Panc1 (cell line): ENCODE data around the gene PLCB1. TPM values are rescaled to one million over a fixed set of nuclear protein-coding genes. Genes with fewer than 3 reads are reported as not detected.

Experiments
- ATAC-seq: fragments of 200-7000 bp; cut with Tn5 transposase; 2 replicates; pipeline ENCODE4 v1.9.1; 2020; ENCODE audit warnings: mild to moderate bottlenecking, moderate library complexity
- BruUV-seq: library from RNA; stranded (reverse); fragments of 400-500 nt; replicated peaks from 2 replicates; lab custom pipeline; 2021; lab: Mats Ljungman, UMichigan
- CTCF ChIA-PET: fragments of 300-600 bp; sonication (Branson Sonifier 250); formaldehyde crosslinking; loops from one replicate; lab custom pipeline; 2022; ENCODE audit warnings: antibody characterized with exemption; lab: Charles Lee
- POLR2A ChIA-PET: fragments of 300-600 bp; sonication (Branson Sonifier 250); formaldehyde crosslinking; loops from one replicate; lab custom pipeline; 2022; ENCODE audit warnings: antibody characterized with exemption; lab: Charles Lee
- DNase-seq: peaks from one replicate; pipeline ENCODE4 v3.0.0-alpha.2; 2010; ENCODE audit warnings: low read depth, low spot score
- H3K27ac ChIP-seq: 2 replicates; pipeline ENCODE4 v1.5.1; 2011; ENCODE audit warnings: mild to moderate bottlenecking, low read length, inconsistent platforms
- H3K27me3 ChIP-seq: fragments of 200-500 bp; sonication (Bioruptor generic); 2 replicates; pipeline ENCODE4 v1.6.0; 2014; ENCODE audit warnings: low read length, inconsistent platforms; ENCODE audit not compliant: control insufficient read depth, insufficient read depth
- H3K36me3 ChIP-seq: fragments of 200-500 bp; sonication (Bioruptor generic); 2 replicates; pipeline ENCODE4 v1.5.1; 2014; ENCODE audit warnings: inconsistent platforms, mild to moderate bottlenecking, low read length, moderate library complexity; ENCODE audit not compliant: control insufficient read depth, insufficient read depth
- H3K4me1 ChIP-seq: 2 replicates; pipeline ENCODE4 v1.5.1; 2011; ENCODE audit warnings: inconsistent platforms, mild to moderate bottlenecking, low read length, moderate library complexity; ENCODE audit not compliant: control insufficient read depth, insufficient read depth
- H3K4me3 ChIP-seq, 2 experiments: 2 replicates each; pipeline ENCODE4 v1.5.1; 2011 to 2012; ENCODE audit warnings: low read depth in 2 of 2, low read length in 2 of 2, mild to moderate bottlenecking in 2 of 2, inconsistent platforms in 1 of 2, moderate library complexity in 1 of 2
- H3K9me3 ChIP-seq: fragments of 200-500 bp; sonication (Bioruptor generic); 2 replicates; pipeline ENCODE4 v1.5.1; 2014; ENCODE audit warnings: low read depth, mild to moderate bottlenecking, inconsistent platforms, low read length, moderate library complexity; ENCODE audit not compliant: control insufficient read depth, insufficient read depth
- POLR2AphosphoS5 ChIP-seq: IDR thresholded peaks from 2 replicates; pipeline ENCODE4 v1.6.1; 2012; ENCODE audit warnings: mild to moderate bottlenecking, low read depth, low read length, moderate library complexity
- SIN3A ChIP-seq: IDR thresholded peaks from 2 replicates; pipeline ENCODE4 v1.6.1; 2012; ENCODE audit warnings: low read depth, mild to moderate bottlenecking, low read length, moderate library complexity, borderline replicate concordance; ENCODE audit not compliant: insufficient read depth
- TCF7L2 ChIP-seq: IDR thresholded peaks from 2 replicates; pipeline ENCODE4 v1.6.1; 2011; ENCODE audit warnings: mild to moderate bottlenecking, low read depth, low read length, inconsistent platforms
- in situ Hi-C: cut with HindIII; loops from 2 replicates; pipeline ENCODE4 v1.10.0; 2016; ENCODE audit warnings: low sequenced_read_pairs, low pct_unique_long_range_greater_than_20kb
- intact Hi-C: fragments of 100-400 bp; cut with micrococcal nuclease; formaldehyde crosslinking; loops from one replicate; pipeline ENCODE4 v1.10.0; 2022; ENCODE audit not compliant: unreplicated experiment
- total RNA-seq: library from RNA; stranded (reverse); gene quantifications from one replicate; pipeline ENCODE4 v1.2.1, GENCODE V29; 2021; ENCODE audit not compliant: unreplicated experiment
- TF ChIP-seq, protein P1 (sequence below), 2 experiments: IDR thresholded peaks; 2 replicates each; pipeline ENCODE4 v1.6.1; 2011 to 2012; ENCODE audit warnings: low read depth in 2 of 2, control low read depth in 1 of 2, low read length in 1 of 2, mild to moderate bottlenecking in 1 of 2, moderate library complexity in 1 of 2; ENCODE audit not compliant: insufficient read depth in 1 of 2
- TF ChIP-seq, protein P2 (sequence below): fragments of 450-650 bp; IDR thresholded peaks from 2 replicates; pipeline ENCODE4 v1.5.1; 2017; ENCODE audit warnings: mild to moderate bottlenecking

PLCB1 gene
- total RNA-seq, 1 experiment from 2014 or later, result 0.59 TPM

DNA sequence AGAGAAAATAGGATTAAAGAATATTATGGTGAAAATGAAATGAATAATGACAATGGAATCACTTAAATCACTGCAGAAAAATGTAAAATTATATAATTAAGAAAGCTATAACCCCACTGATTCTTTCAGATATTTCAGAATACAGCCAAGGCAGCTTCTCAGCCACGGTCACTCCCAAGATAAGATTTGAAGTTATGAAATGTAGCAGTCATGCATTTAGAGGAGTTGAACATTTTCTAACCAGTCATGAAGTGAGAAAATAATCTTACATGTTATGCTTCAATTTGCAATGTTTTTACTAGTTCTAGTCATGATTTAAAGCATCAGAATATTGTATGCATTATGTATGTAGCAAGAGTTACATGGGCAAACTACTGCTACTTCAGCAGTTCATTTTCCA, 13.3 kb upstream of the PLCB1 start:
- Histone ChIP-seq H3K27me3 (no peaks in the 10 kb centered on the region), H3K36me3 (no peaks in the 10 kb centered on the region), H3K27ac (no peak overlapping the region), H3K4me1 (no peaks in the 10 kb centered on the region), H3K4me3 (no peak overlapping the region), H3K9me3 (no peaks in the 10 kb centered on the region)
- DNase-seq, result no peak
- POLR2A ChIA-PET, result interaction anchor here (0.7 kb wide), 1 partner anchor 16 kb away, joined by 3 read pairs; no protein-coding TSS in a partner anchor
- intact Hi-C loops (no loop called here), in situ Hi-C loops (no loop called here)
- CTCF ChIA-PET, result no interaction called here
- TF ChIP-seq, protein P1, sequence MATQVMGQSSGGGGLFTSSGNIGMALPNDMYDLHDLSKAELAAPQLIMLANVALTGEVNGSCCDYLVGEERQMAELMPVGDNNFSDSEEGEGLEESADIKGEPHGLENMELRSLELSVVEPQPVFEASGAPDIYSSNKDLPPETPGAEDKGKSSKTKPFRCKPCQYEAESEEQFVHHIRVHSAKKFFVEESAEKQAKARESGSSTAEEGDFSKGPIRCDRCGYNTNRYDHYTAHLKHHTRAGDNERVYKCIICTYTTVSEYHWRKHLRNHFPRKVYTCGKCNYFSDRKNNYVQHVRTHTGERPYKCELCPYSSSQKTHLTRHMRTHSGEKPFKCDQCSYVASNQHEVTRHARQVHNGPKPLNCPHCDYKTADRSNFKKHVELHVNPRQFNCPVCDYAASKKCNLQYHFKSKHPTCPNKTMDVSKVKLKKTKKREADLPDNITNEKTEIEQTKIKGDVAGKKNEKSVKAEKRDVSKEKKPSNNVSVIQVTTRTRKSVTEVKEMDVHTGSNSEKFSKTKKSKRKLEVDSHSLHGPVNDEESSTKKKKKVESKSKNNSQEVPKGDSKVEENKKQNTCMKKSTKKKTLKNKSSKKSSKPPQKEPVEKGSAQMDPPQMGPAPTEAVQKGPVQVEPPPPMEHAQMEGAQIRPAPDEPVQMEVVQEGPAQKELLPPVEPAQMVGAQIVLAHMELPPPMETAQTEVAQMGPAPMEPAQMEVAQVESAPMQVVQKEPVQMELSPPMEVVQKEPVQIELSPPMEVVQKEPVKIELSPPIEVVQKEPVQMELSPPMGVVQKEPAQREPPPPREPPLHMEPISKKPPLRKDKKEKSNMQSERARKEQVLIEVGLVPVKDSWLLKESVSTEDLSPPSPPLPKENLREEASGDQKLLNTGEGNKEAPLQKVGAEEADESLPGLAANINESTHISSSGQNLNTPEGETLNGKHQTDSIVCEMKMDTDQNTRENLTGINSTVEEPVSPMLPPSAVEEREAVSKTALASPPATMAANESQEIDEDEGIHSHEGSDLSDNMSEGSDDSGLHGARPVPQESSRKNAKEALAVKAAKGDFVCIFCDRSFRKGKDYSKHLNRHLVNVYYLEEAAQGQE (IDR thresholded peaks at IDR 0.05; ENCODE audit: insufficient read depth in 1 of 2, low read depth in 2 of 2, low read length in 1 of 2), result no peak
- TF ChIP-seq POLR2AphosphoS5, result no peak
- TF ChIP-seq, protein P2, sequence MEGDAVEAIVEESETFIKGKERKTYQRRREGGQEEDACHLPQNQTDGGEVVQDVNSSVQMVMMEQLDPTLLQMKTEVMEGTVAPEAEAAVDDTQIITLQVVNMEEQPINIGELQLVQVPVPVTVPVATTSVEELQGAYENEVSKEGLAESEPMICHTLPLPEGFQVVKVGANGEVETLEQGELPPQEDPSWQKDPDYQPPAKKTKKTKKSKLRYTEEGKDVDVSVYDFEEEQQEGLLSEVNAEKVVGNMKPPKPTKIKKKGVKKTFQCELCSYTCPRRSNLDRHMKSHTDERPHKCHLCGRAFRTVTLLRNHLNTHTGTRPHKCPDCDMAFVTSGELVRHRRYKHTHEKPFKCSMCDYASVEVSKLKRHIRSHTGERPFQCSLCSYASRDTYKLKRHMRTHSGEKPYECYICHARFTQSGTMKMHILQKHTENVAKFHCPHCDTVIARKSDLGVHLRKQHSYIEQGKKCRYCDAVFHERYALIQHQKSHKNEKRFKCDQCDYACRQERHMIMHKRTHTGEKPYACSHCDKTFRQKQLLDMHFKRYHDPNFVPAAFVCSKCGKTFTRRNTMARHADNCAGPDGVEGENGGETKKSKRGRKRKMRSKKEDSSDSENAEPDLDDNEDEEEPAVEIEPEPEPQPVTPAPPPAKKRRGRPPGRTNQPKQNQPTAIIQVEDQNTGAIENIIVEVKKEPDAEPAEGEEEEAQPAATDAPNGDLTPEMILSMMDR, result no peak
- no peak for TF ChIP-seq SIN3A
- no peak for TF ChIP-seq TCF7L2
- no peak for ATAC-seq
- no TSS peak for BruUV-seq

DNA sequence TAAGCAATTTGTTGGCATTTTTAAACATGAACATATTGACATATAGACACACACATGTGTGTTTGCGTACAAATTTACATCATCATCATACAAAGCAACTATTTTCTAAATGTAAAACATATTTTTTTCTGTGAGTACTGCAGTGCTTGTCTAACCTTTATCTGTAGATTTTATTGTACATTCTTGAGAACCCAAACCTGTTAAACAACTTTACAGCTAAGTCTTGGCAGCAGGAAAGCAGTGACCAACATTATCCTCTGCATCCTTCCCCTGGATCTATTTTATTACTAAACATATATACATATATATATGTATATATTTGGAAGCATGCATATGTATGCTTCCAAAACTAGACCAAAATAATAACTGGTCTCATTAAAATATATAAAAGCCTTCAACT, 10.4 kb upstream of the PLCB1 start:
- Histone ChIP-seq H3K27me3 (no peaks in the 10 kb centered on the region), H3K27ac (no peak overlapping the region), H3K4me3 (no peak overlapping the region), H3K4me1 (no peaks in the 10 kb centered on the region), H3K36me3 (no peaks in the 10 kb centered on the region), H3K9me3 (no peaks in the 10 kb centered on the region)
- BruUV-seq, result no TSS peak
- no peak for TF ChIP-seq SIN3A
- no peak for TF ChIP-seq POLR2AphosphoS5
- TF ChIP-seq, protein P2, result no peak
- TF ChIP-seq TCF7L2, result no peak
- TF ChIP-seq, protein P1 (IDR thresholded peaks at IDR 0.05; ENCODE audit: insufficient read depth in 1 of 2, low read depth in 2 of 2, low read length in 1 of 2), result no peak
- DNase-seq (no peak), ATAC-seq (no peak)
- in situ Hi-C loops, result no loop called here
- CTCF ChIA-PET, result no interaction called here
- POLR2A ChIA-PET, result no interaction called here
- intact Hi-C loops, result no loop called here
